ENCODE data around the gene GALNT17.
A peak's percentile ranks its signal among the peaks of the same experiment; 100 is the strongest.

Gene GALNT17

DNA sequence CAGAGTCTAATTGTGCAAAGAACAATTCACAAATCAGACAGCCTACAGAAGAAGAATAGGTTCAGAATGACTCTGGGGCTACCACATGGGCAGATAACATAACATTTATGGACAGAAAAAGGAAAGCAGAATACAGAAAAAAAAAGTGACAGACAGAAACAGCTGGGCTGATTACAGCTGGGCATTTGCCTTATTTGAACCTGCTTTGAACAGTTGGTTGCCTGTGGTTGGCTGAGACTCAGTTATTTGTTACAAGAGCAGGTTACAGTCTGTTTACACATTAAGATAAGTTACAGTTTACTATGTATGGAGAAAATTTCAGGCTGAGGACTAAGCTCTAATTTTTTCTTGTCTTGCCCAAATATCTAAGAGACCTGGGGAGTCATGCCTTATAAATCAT lies 327.2 kb downstream of the GALNT17 start:
- no peak for DNase-seq (ENCODE audit: low read depth)

DNA sequence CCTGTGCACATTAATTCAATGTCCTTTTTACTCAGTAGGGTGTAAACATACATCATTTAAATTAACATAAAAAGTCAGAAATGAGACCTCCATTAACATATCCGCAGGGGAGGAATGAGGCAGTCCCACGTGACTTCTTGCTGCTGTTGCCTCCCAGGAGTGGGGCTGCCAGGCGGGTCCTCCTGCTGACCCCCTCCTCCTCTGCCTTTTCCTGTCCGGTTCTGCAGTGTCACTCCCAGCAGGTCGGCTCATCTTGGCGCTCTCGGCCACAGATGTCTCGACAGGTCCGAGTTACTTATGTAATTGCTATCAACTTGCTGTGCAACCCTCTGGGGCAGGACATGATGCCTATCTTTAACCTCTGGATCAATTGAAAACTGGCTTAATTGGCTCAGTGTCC lies 329.6 kb downstream of the GALNT17 start:
- DNase-seq (ENCODE audit: low read depth) = no peak

DNA sequence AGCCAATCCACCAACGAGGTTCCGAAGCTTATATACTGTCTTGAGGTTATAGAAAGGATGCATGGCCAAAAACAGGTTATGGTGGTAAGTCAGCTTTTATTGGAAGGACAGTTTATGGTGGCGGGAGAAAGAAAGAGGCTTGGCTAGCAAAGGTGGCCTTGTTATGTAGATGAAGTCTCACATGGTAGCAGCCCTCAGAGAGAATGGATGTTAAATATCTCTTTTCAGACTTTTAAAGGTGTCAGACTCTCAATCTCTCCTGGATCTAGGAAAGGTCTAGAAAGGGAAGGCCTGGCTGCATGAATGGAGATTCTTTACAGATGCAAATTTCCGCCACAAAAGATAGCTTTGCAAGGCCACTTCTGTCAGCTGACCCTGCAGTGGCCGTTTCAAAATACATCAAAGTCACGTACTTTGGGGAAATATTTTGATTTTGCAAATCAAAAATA lies 333.8 kb downstream of the GALNT17 start:
- no peak for DNase-seq (ENCODE audit: low read depth)

DNA sequence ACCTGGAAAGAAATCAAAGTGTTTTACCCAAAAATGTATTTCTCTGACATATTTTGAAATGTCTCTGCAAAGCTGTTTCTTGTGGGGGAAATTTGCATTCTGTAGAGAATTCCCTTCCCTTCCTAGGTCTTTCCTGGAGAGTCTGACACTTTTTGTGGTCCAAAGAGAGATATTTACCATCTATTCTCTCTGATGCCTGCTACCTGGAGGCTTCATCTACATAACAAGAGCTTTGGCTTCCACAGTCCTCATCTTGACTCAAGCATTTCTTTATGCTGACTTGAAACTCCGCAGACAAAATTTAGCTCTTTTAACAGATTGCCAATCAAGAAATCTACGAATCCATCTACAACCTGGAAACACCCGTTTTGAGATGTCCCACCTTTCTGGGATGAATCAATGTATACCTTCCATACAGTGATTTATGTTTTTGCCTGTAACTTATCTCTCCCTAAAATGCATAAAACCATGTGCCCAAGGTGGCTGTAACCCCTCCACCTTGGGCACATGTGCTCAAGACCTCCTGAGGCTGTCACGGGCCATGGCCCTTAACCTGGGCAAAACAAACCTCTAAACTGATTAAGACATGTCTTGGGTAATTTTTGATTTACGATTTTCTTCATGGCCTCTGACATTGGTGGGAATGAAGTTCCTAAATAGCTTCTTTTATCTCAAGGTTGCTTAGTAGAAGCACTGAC lies 334.7 kb downstream of the GALNT17 start:
- DNase-seq (ENCODE audit: low read depth) = no peak

DNA sequence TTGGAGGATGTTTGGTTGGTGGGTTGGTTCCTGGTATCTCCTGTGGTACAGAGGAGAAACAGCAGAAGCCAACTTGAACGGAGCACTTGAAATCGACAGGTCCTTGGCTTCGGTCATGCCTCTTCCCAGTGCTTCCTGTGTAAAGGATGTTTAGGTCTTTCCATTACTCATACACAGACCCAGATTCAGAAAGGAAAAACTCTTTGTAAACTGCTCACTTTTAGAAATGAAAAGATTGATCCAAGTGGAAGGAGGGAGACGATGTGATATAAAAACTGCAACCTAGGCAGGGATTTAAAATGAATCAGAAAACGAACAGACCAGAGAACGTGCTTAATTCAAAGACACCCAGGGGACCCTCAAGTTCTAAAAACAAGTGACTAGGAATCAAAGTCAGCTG lies 338.4 kb downstream of the GALNT17 start:
- DNase-seq (ENCODE audit: low read depth) = no peak

DNA sequence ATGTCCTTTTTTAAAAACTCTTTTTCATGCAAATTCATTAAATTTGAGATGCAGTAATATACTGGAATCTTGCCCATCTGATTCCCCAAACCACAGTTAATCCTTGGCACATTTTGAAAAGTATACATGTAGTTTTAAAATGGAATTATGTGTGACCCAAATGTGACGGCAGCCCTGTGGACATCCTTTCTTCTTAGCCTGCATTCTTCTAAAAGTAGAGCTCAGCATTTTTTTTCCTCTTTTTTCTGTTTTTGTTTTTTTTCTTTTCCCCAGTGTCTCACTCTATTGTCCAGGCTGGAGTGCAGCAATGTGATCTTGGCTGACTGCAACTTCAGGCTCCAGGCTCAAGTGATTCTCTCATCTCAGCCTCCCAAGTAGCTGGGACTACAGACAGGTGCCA lies 338.9 kb downstream of the GALNT17 start:
- DNase-seq (ENCODE audit: low read depth) = no peak

DNA sequence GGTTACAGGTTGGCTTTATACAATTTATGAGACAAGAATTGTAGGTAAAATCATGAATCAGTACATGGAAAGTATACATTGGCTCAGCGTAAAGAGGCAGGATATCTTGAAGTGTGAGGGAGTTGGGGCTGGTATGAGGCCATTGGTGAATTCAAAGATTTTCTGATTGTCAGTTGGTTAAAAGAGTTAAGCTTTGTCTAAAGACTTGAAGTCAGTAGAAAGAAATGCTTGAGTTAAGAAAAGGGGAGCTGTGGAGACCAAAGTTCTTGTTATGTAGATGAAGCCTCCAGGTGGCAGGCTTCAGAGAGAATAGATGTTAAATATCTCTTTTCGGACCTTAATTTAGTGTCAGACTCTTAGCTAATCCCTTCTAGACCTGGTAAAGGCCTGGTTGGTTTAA lies 341.0 kb downstream of the GALNT17 start:
- DNase-seq (ENCODE audit: low read depth) = no peak

DNA sequence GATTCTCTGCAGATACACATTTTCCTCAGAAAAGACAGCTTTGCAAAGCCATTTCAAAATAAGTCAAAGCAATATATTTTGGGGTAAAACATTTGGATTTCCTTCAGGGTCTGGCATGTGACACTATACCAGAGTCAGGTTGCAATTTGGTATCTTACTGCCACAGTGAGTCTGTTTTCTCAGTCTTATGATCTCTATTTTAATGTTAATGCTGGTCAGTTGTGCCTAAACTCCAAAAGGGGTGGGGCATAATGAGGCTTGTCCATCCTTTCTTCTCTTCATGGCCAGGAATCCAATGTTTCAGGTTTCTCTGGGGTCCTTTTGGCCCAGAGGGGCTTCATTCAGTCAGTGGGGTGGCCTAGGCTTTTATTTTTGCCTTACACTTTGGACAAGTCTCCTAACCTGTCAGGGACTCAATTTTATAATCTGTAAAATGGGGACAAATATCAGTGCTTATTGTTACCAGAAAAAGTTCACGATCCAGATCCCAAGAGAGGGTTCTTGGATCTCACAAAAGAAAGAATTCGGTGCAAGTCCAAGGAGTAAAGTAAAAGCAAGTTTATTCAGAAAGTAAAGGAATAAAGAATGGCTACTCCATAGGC lies 341.5 kb downstream of the GALNT17 start:
- DNase-seq (ENCODE audit: low read depth) = no peak

DNA sequence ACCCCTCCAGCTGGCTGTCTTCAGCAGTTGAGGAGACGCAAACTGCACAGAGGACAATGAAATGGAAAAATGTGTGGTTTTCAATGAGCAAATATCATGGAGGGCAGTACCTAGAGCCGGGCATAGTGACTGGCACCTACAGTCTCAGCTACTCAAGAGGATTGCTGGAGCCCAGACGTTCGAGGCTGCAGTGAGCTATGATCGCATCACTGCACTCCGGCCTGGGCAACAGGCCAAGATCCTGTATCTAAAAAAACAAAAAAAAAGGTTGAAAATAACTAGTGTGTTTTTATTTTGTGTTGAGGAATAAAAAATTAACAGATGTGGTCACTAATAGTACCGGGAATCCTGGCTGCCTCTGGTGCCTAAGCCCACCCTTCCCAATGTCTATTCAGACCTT lies 345.5 kb downstream of the GALNT17 start:
- no peak for DNase-seq (ENCODE audit: low read depth)

DNA sequence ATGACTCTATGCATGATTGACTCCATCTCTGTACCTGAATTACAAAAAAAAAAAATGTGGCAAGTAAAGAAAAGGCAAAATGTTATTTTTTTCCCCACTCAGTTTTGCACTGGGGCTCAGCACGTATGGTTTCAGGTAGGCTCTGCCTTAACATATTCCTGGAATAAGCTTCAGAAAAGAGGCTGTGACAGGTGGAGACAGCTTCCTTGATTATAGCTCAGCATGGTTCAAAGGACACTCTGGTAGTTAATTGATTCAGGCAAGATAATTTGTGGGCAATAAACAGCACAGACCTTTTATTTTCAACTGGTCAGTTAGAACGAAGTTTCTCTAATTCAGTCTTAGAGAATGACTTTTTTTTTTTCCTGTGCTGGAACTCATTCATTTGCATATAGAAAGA lies 347.3 kb downstream of the GALNT17 start:
- DNase-seq (ENCODE audit: low read depth) = no peak

DNA sequence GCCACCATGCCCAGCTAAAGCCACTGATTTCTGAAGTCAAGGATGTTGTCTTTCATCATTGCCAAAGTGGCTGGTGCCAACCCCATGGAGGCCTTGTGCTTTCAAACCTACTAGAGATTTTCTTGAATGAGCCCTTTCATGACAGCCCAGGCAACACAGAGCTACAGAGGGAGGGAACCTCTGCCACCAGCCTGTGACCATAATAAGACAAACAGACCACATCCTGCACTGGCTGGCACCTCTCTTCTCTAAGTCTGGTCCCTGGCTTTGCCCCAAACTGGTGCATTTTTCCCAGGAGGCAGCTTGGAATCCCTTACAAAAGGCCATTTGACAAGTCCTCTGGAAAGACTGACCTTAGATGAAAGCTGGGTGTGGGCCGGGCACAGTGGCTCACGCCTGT lies 348.8 kb downstream of the GALNT17 start:
- DNase-seq (ENCODE audit: low read depth) = no peak

DNA sequence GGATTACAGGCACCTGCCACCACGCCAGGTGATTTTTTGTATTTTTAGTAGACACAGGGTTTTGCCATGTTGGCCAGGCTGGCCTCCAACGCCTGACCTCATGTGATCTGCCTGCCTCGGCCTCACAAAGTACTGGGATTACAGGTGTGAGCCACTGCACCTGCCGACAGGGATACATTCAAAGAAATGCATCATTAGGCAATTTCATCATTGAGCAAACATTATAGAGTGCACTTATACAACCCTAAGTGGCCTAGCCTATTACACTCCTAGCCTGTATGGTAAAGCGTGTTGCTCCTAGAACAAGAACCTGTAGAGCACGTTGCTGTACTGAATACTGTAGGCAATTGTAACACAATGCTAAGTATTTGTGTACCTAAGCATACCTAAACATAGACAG lies 350.3 kb downstream of the GALNT17 start:
- no peak for DNase-seq (ENCODE audit: low read depth)

DNA sequence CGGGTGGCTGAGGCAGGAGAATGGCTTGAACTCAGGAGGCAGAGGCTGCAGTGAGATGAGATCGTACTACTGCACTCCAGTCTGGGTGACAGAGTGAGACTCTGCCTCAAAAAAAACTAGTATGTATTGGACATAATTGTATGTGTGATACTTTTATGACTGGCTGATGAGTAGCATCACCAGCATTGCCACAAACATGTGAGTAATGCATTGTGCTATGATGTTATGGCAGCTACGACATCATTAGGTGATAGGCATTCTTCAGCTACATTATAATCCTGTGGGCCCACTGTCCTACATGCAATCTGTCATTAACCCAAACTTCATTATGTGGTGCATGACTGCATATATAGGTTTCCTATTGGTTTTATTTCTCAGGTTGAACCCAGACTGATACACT lies 352.4 kb downstream of the GALNT17 start:
- DNase-seq (ENCODE audit: low read depth) = peak; percentile 29

DNA sequence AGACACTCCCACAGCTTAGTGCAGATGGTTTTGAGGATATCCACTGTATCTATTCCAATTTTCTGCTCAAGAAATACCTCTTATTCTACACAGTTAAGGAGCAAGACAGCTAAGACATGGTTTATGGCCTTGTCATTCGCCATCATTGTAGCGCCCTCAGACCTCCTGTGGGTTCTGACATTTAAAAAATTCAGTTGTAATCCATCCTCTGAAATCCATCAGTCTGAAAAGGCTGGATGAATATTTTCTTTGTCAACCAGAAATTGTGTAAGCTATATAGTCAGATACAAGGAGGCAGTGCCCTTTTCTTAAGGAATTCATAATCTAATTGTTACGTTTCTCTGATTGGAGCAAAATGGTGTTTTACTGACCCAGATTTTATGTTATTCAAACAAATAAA lies 353.6 kb downstream of the GALNT17 start:
- no peak for DNase-seq (ENCODE audit: low read depth)

DNA sequence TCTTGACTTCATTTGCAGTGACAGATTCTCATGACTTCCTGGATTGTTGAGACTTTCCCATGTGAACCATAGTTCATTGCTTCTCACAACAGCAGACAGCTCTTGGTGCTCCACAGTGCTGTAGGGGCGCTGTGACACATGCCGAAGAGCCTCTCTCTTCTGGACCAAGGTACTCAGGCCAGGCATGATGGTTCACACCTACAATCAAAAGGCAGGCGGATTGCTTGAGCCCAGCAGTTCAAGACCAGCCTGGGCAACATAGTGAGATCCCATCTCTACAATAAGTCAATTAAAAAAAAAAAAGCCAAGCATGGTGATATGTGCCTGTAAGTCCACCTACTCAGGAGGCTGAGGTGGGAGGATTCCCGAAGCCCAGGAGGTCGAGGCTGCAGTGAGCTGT lies 354.5 kb downstream of the GALNT17 start:
- no peak for DNase-seq (ENCODE audit: low read depth)

DNA sequence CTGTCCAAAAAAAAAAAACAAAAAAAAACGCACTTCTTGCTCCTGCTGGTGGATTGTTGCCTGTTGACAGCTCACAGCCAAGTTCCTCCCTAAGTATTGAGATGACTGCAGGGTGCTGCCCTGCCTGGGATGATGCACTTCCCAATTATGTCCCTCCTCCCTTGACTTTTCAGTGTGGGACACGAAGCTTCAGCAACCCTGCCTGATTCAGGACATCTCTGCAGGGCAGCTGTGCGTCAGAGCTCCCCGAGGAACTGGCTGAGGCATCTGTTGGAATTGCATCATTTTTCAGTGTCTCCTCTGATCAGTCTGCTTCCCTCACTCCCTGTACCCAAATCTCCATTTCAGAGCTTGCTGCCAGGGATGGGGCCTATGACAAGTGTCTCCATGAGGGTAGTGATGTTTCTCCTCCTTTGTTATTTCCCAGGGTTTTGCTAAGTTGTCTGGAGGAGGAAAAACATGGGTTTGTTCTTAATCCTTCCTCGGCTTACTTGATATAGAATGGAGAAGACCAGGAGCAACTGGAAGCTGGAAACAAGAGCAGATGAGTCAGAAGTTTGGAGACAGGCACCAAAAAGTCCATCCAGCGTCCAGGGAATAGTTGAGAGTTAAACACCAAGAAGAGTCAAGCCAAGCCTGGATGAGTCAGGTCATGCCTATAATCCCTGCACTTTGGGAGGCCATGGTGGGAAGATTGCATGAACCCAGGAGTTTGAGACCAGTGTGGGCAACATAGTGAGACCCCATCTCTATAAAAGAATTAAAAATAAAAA lies 355.1 kb downstream of the GALNT17 start:
- DNase-seq (ENCODE audit: low read depth) = peak; percentile 90

DNA sequence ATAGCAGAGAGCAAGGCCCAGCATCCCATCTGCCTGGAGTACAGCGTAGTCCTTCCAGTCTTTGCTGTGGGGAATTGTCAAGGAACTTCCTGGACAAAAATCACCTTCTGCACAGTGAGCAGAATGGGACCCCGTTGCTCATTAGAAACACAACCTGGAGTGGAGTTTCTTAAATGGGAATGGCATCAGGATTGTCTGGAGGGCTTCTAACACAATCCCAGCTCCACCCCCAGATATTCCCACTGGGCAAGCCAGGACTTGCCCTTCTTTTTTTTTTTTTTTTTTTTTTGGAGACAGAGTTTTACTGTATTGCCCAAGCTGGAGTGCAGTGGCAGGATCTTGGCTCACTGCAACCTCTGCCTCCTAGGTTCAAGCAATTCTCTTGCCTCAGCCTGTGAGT lies 356.4 kb downstream of the GALNT17 start:
- DNase-seq (ENCODE audit: low read depth) = peak; percentile 44

DNA sequence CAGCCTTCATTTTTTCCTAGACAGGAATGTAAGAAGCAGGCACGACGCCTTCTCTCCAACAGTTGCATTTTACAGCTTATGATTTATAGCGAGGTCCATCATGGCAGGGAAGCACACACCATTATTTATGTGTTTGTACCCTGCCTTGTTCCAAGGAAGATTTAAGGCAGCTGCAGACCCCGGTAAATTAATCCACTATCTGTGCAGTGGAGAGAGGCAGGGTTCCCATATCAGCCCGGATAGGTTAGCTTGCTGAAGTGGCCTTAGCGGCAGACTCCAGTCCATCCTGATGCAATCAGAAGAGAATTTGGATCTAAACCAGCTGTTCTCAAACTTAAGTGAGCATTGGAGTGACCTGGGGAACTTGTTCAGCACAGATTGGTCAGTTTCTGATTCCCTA lies 359.4 kb downstream of the GALNT17 start:
- no peak for DNase-seq (ENCODE audit: low read depth)

DNA sequence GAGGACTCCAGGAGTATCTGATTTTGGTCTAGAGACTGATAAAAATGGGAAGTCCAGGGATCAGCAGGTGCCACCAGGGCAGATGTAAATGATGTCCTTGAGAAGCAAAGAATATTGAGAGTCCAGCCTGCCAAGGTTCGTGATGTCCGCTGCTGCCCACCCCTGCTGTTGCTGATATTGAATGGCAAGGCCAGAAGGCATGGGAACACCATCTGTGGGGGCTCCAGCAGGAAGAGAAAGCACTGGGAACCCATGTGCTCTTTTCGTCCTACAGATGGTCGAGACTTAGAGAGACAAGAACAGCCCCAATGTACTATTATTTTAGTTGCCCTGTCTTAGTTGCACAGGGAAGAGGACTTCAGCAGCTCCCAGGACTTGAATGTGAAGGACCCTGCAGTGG lies 363.9 kb downstream of the GALNT17 start:
- DNase-seq (ENCODE audit: low read depth) = no peak

DNA sequence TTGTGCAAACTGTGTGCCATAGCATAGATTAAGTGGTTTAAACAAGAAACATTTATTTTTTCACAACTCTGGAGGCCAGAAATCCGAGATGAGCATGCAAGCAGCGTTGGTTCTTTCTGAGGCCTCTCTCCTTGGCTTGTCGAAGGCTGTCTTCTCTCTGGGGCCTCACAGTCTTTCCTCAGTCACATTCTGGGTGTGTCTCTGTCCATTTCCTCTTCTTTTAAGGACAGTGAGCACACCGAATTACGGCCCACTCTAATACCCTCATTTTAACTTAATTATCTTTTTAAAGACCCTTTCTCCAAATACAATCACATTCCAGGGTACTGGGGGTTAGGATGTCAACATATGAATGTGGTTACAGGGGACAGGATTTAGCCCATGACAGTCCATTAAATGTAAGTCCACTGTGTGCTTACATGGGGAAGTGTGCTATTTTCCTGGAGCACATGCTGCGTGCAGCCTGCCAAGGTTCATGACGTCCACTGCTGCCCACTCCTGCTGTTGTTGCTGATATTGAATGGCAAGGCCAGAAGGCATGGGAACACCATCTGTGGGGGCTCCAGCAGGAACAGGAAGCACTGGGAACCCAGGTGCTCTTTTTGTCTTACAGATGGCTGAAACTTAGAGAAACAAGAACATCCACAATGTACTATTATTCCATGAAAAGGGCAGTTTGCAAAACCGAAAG lies 365.5 kb downstream of the GALNT17 start:
- no peak for DNase-seq (ENCODE audit: low read depth)

DNA sequence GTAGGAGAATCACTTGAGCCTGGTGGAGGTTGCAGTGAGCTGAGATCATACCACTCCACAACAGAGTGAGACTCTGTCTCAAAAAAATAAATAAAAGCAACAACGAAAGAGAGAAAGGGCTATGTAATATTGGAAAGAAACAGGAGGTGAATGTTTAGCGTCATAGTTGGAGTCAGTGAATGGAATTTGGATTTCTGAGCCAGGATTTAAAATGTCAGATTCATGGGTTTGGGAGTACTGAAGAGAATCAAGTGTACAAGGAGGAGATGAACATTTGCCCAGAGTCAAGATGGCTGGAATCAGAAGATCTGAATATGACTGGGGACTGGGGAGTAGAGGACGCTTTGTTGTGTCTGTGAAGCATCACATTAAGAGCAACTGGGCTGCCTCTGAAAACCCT lies 366.4 kb downstream of the GALNT17 start:
- DNase-seq (ENCODE audit: low read depth) = no peak

DNA sequence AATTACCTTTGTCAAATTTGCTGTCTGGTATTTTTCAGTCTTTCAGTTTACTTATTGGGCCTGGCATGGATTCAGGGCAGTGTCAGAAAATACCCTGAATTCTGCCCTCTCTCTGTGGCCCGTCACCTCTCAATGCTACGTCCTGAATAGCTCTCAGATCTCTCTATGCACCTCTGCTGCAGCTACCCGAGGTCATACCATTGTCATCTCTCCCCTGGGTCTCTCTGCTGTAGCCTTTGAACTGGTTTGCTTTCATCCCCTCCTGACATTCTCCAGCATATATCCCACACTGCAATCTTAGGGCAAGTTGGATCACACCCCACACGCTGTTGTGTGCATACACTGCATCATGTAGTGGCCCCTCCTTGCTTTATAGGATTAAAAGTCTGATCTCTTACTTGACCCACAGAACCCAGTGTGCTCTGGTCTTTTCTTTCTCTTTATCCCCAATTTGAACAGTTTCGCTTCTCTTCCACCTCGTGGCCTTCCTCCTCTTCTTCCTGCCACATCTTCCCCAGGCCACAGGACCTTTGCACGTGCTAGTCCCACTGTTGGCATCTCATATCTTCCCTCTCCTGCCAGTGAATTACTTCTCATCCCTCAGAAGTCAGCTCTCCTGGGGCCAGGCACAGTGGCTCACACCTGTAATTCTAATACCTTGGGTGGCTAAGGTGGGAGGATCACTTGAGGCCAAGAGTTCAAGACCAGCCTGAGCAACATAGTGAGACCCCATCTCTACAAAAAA lies 372.9 kb downstream of the GALNT17 start:
- DNase-seq (ENCODE audit: low read depth) = no peak

Data from stromal cell of bone marrow (primary cell).